D721Med (cell line): ENCODE results near the gene FBLN2.
"Not testable (repeated sequence)": the region's sequence is repeated elsewhere in the genome, so short reads cannot be mapped to it uniquely, and the experiment has no call there.

Experiments used
- DNase-seq: peaks from one replicate; pipeline ENCODE4 v3.0.0; 2011; ENCODE audit warnings: low spot score; ENCODE audit not compliant: insufficient read length
- FAIRE-seq: peaks from 2 replicates; lab custom pipeline; 2011; peaks lifted over from hg19 to GRCh38; lab: Jason Lieb, UNC
- CTCF ChIP-seq: IDR thresholded peaks from 2 replicates; pipeline ENCODE4 v1.5.1; 2012; ENCODE audit warnings: mild to moderate bottlenecking, control low read depth; ENCODE audit not compliant: insufficient read depth; ENCODE audit errors: missing control alignments

FBLN2 gene

GRCh38 chr3:13520326-13520880 is 28.5 kb upstream of the FBLN2 start:
- no peak for FAIRE-seq
- TF ChIP-seq CTCF, result no peak

GRCh38 chr3:13521309-13521708 is 27.6 kb upstream of the FBLN2 start:
- FAIRE-seq, result no peak
- TF ChIP-seq CTCF, result no peak
- no peak for DNase-seq

More at GRCh38 chr3:13520326-13520880, 28.5 kb upstream of the FBLN2 start:
- DNase-seq, result no peak

GRCh38 chr3:13521749-13522148 is 27.2 kb upstream of the FBLN2 start:
- DNase-seq, FAIRE-seq: not testable (repeated sequence)

- FAIRE-seq (no peak), DNase-seq (no peak)
- TF ChIP-seq CTCF, result no peak
These were observed 26.7 kb upstream of the FBLN2 start for GRCh38 chr3:13522236-13522635.

GRCh38 chr3:13524979-13525669 is 23.8 kb upstream of the FBLN2 start:
- DNase-seq (no peak), FAIRE-seq (no peak)
- TF ChIP-seq CTCF, result no peak

- no peak for FAIRE-seq
- no peak for TF ChIP-seq CTCF
- no peak for DNase-seq
These were observed 22.9 kb upstream of the FBLN2 start for GRCh38 chr3:13525827-13526625.

- no peak for FAIRE-seq
- no peak for TF ChIP-seq CTCF
- DNase-seq, result no peak
These were observed 22.3 kb upstream of the FBLN2 start for GRCh38 chr3:13526626-13526949.
